Upper lobe of left lung (tissue), 4 donors: ENCODE results near the gene ACOXL.

Experiments
- EP300 ChIP-seq, 4 donors: sonication (generic); formaldehyde crosslinking; IDR thresholded peaks; one replicate each; pipeline ENCODE4 v1.5.1; 2017; ENCODE audit warnings: antibody characterized with exemption in 4 of 4, control low read depth in 2 of 4
- POLR2AphosphoS5 ChIP-seq, 2 donors: sonication (generic); formaldehyde crosslinking; IDR thresholded peaks; one replicate each; pipeline ENCODE4 v1.5.1; 2017; ENCODE audit warnings: antibody characterized with exemption in 2 of 2
- TF ChIP-seq, protein P1 (sequence below), 6 experiments: fragments of 450-650 bp in 4 of 6; fragments of 200-600 bp in 2 of 6; sonication (generic) in 2 of 6; IDR thresholded peaks; one replicate each; pipeline ENCODE4 v1.5.1; 2016 to 2019; ENCODE audit warnings: antibody characterized with exemption in 6 of 6

DNA sequence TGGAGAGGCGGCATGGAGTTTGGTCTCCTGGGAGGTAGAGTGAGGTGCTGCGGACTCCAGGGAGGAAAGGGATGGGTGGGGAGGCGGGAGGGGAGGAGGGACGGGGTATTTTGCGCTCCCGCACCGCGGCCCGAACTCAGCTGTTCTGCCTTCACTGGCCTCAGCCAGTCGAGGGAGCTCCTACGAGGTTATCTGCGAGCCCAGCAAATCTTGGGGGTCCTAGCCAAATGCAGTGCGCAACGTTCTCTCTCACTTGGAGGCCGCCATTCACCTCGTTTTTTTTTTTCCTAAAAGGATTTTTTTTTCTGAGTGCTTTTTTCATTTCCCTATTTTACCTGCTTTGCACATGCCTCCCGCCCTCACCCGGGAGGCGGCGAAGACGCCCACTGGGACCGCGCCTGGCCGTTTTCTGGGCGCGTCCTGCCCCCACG, 387.5 kb downstream of the ACOXL start:
- TF ChIP-seq, protein P1, sequence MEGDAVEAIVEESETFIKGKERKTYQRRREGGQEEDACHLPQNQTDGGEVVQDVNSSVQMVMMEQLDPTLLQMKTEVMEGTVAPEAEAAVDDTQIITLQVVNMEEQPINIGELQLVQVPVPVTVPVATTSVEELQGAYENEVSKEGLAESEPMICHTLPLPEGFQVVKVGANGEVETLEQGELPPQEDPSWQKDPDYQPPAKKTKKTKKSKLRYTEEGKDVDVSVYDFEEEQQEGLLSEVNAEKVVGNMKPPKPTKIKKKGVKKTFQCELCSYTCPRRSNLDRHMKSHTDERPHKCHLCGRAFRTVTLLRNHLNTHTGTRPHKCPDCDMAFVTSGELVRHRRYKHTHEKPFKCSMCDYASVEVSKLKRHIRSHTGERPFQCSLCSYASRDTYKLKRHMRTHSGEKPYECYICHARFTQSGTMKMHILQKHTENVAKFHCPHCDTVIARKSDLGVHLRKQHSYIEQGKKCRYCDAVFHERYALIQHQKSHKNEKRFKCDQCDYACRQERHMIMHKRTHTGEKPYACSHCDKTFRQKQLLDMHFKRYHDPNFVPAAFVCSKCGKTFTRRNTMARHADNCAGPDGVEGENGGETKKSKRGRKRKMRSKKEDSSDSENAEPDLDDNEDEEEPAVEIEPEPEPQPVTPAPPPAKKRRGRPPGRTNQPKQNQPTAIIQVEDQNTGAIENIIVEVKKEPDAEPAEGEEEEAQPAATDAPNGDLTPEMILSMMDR (IDR thresholded peaks at IDR 0.05): no peak
- TF ChIP-seq EP300 (IDR thresholded peaks at IDR 0.05) (no peak), POLR2AphosphoS5 (IDR thresholded peaks at IDR 0.05) (no peak)
